ENCODE measurements around the gene HP1BP3.
"Not testable (repeated sequence)": the region's sequence is repeated elsewhere in the genome, so short reads cannot be mapped to it uniquely, and the experiment has no call there.

The HP1BP3 gene

DNA sequence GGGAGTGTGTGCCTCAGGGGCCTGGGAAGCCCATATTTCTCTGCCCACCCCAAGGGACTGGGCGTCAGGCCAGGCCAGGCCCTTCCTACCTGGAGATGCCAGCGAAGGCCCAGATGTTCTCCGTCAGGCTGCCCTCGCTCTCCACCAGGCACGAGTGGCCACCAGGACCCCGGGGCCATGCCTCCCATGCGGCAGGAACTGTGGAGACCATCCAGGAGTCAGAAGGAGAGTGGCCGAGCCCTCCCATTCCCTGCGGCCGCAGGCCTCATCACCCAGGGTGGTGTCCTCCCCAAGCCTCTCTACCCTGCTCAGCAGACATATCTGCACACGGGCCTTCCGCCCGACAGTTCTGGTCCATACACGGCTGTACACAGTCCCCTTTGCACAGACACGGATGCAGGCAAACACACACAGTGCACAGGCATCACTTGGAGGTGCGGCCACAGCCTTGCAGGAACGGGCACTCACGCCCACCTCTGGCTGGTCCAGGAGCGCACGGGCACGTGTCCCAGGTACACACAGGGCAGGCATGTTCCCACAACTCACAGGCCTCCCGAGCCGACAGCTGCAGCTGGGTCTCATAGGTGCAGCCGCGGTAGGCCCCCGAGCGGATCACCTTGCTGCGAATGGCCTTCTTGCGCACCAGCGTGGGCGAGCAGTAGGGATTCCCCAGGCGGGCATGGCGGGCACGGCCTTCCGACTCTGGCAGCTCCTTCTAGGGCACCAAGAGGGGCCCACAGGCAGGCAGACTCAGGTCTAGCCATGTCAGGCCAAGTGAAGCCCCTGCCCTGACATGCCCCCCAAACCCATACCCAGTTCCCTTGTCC lies 63.4 kb downstream of the HP1BP3 start:
- no peak for DNase-seq (ENCODE audit: low read depth)
- H3K4me3 ChIP-seq (ENCODE audit: low read depth, low read length), result no peak overlapping the region
- no peak for TF ChIP-seq CTCF (conservative IDR thresholded peaks at IDR 0.05; ENCODE audit: low read depth, low read length)

DNA sequence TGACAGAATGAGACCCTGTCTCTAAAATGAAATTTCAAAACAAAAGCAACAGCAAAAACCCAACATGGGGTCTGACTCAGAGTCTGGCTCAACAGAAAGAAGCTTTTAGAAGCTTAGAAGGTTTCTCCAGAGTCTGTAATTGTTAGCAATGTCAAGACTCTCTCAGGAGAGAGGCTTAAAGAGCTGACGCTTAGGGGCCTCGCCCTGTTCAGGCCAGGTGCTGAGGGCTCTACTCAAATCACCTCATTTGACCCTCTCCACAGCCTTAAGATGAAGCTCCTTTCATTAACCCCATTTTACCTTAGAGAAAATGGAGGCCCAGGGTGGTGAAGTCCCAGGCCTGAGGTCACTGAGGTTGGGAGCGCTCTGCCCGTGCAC lies 64.0 kb downstream of the HP1BP3 start:
- peak; percentile 28 for DNase-seq (ENCODE audit: low read depth)
- no peak for TF ChIP-seq CTCF (conservative IDR thresholded peaks at IDR 0.05; ENCODE audit: low read depth, low read length)
- no peak overlapping the region for H3K4me3 ChIP-seq (ENCODE audit: low read depth, low read length)

- H3K4me3 ChIP-seq (ENCODE audit: low read depth, low read length), result no peak overlapping the region
- no peak for DNase-seq (ENCODE audit: low read depth)
- TF ChIP-seq CTCF (conservative IDR thresholded peaks at IDR 0.05; ENCODE audit: low read depth, low read length), result no peak
Observed at GRCh38 chr1:20721117-20722061, 65.7 kb downstream of the HP1BP3 start.

DNA sequence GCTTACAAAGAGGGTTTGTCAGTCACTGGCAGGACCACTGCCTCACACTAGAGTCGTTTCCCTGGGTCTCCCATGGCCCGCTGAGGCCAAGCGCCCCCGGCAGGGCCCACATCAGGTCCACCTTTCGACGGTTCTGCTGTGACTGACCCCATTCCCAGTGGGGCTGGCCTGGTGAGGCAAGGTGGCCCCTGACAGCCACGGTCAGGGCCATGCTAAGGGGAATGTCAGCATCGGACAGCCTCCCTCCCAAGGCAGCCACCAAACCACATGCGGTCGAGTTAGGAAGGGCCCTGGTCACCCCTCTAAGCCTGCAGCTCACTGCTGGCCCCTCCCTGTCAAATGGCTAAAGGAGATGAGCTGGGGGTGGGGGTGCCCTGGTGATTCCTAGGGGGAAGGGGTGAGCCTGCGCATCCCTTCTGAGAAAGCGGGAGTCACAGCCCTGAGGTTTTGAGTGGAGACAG lies 66.4 kb downstream of the HP1BP3 start:
- DNase-seq (ENCODE audit: low read depth), result no peak
- no peak for TF ChIP-seq CTCF (conservative IDR thresholded peaks at IDR 0.05; ENCODE audit: low read depth, low read length)
- no peak overlapping the region for H3K4me3 ChIP-seq (ENCODE audit: low read depth, low read length)

DNA sequence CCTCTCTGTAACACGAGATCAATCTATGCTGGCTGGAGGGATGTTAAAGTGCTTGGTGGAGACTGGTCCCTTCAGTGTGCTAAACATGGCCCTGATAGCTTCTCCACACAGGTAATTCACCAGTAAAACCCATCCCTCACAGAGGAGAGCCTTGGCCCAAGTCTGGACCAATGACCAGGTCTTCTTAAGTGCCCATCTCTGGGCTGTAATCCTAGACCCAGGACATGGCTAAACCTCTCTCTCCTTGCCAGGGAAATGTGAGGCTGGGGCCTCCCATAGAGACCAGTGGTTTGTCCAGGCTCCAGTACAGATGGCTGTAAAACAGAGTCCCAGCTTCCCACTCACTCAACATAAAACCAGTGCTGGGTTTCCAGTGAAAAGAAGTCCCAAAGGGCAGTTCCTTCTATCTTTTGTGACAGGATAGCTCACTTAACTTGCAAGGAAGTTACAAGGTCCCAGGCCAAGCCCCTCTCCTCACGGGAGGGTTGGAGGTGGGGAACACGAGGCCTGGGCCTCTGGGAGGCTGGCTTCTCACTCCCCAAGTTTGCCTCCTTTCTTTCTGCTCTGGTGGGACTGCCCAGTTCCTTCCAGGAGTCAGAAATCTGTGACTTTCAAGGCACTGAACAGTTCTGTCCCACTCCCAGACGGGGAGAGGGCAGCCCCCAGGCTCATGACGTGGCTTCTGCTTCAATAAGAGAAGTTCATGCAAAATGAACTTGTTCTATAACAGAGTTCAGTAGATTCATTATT lies 67.1 kb downstream of the HP1BP3 start:
- H3K4me3 ChIP-seq (ENCODE audit: low read depth, low read length), result no peak overlapping the region
- TF ChIP-seq CTCF (conservative IDR thresholded peaks at IDR 0.05; ENCODE audit: low read depth, low read length), result no peak
- DNase-seq (ENCODE audit: low read depth), result no peak

- no peak for DNase-seq (ENCODE audit: low read depth)
- no peak overlapping the region for H3K4me3 ChIP-seq (ENCODE audit: low read depth, low read length)
- TF ChIP-seq CTCF (conservative IDR thresholded peaks at IDR 0.05; ENCODE audit: low read depth, low read length), result no peak
Observed at GRCh38 chr1:20719261-20719660, 67.8 kb downstream of the HP1BP3 start.

DNA sequence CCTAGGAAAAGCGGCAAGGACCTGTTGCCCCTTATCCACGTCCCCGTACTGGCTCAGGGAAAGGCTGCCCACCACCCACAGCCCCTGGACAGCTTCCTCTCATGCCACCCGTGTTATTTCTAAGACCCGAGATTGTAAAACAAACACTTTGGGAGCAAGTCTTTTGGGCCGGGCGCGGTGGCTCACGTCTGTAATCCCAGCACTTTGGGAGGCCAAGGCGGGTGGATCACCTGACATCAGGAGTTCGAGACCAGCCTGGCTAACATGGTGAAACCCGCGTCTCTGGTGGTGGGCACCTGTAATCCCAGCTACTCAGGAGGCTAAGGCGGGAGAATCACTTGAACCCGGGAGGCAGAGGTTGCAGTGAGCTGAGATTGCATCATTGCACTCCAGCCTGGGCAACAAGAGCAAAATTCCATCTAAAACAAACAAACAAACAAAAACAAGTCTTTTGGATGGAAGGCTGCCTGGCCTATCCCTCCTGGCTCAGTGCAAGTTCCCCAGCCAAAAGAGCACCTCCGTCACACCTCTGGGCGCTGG lies 68.7 kb downstream of the HP1BP3 start:
- H3K4me3 ChIP-seq (ENCODE audit: low read depth, low read length), result peak overlapping the region; percentile 55
- not testable (repeated sequence) for DNase-seq (ENCODE audit: low read depth)
